D721Med (cell line): ENCODE measurements around the gene GALNT10.

Experiments used
- DNase-seq: peaks from one replicate; pipeline ENCODE4 v3.0.0; 2011; ENCODE audit warnings: low spot score; ENCODE audit not compliant: insufficient read length
- FAIRE-seq: peaks from 2 replicates; lab custom pipeline; 2011; peaks lifted over from hg19 to GRCh38; lab: Jason Lieb, UNC
- CTCF ChIP-seq: IDR thresholded peaks from 2 replicates; pipeline ENCODE4 v1.5.1; 2012; ENCODE audit warnings: mild to moderate bottlenecking, control low read depth; ENCODE audit not compliant: insufficient read depth; ENCODE audit errors: missing control alignments

Gene GALNT10

GRCh38 chr5:154302161-154302560, 111.6 kb downstream of the GALNT10 start:
- no peak for DNase-seq
- no peak for TF ChIP-seq CTCF
- no peak for FAIRE-seq

GRCh38 chr5:154303133-154303532, 112.6 kb downstream of the GALNT10 start:
- FAIRE-seq (no peak), DNase-seq (no peak)
- TF ChIP-seq CTCF = no peak

GRCh38 chr5:154308443-154309370, 118.2 kb downstream of the GALNT10 start:
- DNase-seq (no peak), FAIRE-seq (no peak)
- TF ChIP-seq CTCF = no peak

DNA sequence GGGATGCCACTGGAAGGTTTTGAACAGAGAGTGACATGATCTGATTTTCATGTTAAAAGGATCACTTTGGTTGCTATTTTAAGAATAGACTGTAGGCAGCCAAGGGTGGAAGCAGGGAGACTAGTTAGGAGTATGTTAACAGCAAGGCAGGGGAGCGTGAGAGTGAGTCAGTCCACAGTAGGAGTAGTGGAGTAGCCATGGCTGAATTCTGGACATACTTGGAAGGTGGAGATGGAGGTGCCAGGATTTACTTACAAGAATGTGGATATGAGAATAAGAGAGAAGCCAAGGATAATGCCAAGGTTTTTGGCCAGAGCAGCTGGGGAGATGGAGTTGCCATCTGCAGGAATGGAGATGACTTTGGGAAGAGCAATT, 118.8 kb downstream of the GALNT10 start:
- no peak for DNase-seq
- no peak for FAIRE-seq
- TF ChIP-seq CTCF = no peak

DNA sequence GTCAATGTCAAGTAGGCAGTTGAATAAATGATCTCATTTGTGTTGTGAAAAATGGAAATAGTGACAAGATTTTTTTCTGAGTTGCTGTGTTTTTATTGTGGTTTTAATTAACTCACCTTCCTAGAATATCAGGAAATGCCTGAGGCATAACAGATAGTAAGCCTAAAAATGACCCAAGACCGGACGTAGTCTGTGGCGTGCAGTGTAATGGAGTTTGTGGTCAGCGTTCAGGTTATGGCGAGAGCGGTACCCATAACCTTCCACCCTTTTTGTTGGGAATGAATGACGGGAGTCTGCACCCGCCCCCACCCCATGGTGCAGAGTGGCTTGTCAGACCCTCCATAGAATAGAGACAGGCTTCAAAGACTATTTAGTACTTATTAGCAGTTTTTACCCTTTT, 119.3 kb downstream of the GALNT10 start:
- no peak for FAIRE-seq
- no peak for DNase-seq
- TF ChIP-seq CTCF = no peak

GRCh38 chr5:154311362-154311761, 120.8 kb downstream of the GALNT10 start:
- FAIRE-seq (no peak), DNase-seq (no peak)
- no peak for TF ChIP-seq CTCF

- DNase-seq = no peak
- FAIRE-seq = no peak
- TF ChIP-seq CTCF = no peak
These were observed 121.5 kb downstream of the GALNT10 start for GRCh38 chr5:154312000-154312399.
